ACC112 (cell line): Measurements from ENCODE around the gene MTMR3.

ENCODE experiments used
- H2AFZ ChIP-seq: fragments of 200-600 bp; sonication (generic); one replicate; pipeline ENCODE4 v1.6.0; 2017; ENCODE audit warnings: antibody characterized with exemption, low read length; ENCODE audit not compliant: unreplicated experiment
- H3K27ac ChIP-seq: fragments of 200-600 bp; sonication (generic); 2 replicates; pipeline ENCODE4 v1.5.1; 2014; ENCODE audit warnings: low read depth, mild to moderate bottlenecking, antibody characterized with exemption, low read length, moderate library complexity
- H3K27me3 ChIP-seq: fragments of 200-600 bp; sonication (generic); 2 replicates; pipeline ENCODE4 v1.6.1; 2014; ENCODE audit warnings: mild to moderate bottlenecking, antibody characterized with exemption, low read length, moderate library complexity, mixed read lengths; ENCODE audit not compliant: insufficient read depth
- H3K36me3 ChIP-seq: fragments of 200-600 bp; sonication (generic); 2 replicates; pipeline ENCODE4 v1.6.1; 2016; ENCODE audit warnings: mild to moderate bottlenecking, antibody characterized with exemption, low read length, moderate library complexity, mixed read lengths; ENCODE audit not compliant: insufficient read depth
- H3K4me1 ChIP-seq: fragments of 200-600 bp; sonication (generic); one replicate; pipeline ENCODE4 v1.6.1; 2016; ENCODE audit warnings: low read length, mixed read lengths; ENCODE audit not compliant: insufficient read depth, unreplicated experiment, control insufficient read depth
- H3K4me3 ChIP-seq: fragments of 200-600 bp; sonication (generic); 2 replicates; pipeline ENCODE4 v1.5.1; 2014; ENCODE audit warnings: mild to moderate bottlenecking, low read depth, low read length
- H3K79me2 ChIP-seq: fragments of 200-600 bp; sonication (generic); one replicate; pipeline ENCODE4 v1.6.0; 2016; ENCODE audit warnings: low read length; ENCODE audit not compliant: control insufficient read depth, unreplicated experiment, insufficient read depth

MTMR3 gene

DNA sequence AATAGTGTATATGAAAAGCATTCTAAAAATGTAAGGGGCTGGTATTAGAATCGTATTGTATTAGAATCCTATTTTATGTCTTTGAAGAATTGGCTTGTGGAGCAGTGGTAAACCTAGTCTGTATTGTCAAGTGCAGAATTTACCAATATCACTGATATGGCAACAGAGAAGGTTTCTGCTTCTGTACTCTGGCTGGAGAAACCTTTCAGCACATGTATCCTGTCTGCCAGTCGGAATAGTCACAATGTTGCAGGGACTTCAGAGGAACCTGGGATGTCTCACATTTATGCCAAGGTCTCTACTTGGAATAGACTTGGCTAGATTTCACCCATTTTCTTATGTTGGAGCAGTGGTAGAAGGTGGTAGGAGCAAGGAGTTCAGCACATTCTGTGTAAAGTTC, 4.4 kb downstream of the MTMR3 start:
- Histone ChIP-seq H2AFZ (no peak overlapping the region), H3K79me2 (peaks cover 52% of the 10 kb centered on the region), H3K27ac (no peak overlapping the region), H3K4me1 (peaks cover 2% of the 10 kb centered on the region), H3K27me3 (no peaks in the 10 kb centered on the region), H3K36me3 (no peaks in the 10 kb centered on the region), H3K4me3 (no peak overlapping the region)

DNA sequence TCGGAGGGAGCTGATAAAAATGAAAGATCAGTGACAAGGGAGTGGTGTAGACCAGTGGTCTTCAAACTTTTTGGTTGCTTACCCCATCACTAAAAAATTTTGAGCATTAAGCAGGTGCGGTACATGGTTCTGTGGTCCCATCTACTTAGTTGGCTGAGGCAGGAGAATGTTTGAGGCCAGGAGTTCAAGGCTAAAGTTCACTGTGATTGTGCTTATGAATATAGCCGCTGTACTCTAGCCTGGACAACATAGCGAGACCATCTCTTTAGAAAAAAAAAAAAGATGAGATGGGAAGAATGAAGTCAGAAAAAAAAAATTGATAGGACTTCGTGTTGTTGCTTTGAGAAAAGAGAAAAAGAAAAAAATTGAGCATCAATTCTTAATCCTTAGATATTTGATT, 7.8 kb downstream of the MTMR3 start:
- Histone ChIP-seq H3K79me2 (peaks cover 40% of the 10 kb centered on the region), H2AFZ (no peak overlapping the region), H3K4me1 (no peaks in the 10 kb centered on the region)

DNA sequence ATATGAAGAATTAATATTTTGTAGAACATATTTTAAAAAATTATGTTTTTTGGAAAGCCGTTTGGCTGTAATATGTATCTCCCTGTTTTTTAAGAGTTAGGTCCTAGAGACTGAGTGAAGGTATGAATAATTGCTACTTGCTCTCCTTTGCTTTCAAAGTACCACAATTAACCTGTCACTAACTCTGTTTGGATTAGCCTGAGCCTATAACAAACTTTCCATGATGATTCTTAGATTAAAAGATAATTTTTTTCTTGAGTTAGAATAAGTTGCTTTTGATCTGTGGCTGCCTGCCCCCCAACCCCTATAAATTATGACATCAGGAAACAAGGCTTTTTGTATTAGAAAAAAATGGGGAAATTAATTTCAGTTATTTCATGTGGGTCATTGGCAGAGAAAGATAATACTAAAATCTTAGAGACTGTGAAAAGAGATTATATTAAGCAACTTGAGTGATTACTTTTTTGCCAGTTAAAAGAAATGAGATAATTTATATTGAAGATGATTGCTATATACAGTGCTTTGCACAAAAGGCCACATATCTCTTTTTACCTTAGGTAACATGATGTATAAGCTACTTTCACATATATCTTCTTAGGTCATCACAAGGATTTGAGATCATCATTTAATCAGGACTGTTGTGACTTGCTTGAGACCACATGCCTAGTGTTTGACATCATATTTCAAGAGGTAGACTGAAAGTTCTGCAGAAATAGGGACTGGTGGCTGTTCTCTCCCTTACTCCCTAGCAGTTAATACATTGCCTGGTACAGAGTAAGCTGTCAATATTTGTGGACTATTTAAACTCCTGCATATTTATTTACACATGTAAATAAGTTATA, 9.6 kb downstream of the MTMR3 start:
- Histone ChIP-seq H3K27ac (no peak overlapping the region), H3K79me2 (peaks cover 24% of the 10 kb centered on the region), H3K4me3 (no peak overlapping the region)

More for the DNA sequence above, 7.8 kb downstream of the MTMR3 start:
- H3K27ac ChIP-seq: no peak overlapping the region
- H3K4me3 ChIP-seq: no peak overlapping the region
- H3K36me3 ChIP-seq: no peaks in the 10 kb centered on the region
- H3K27me3 ChIP-seq: no peaks in the 10 kb centered on the region

DNA sequence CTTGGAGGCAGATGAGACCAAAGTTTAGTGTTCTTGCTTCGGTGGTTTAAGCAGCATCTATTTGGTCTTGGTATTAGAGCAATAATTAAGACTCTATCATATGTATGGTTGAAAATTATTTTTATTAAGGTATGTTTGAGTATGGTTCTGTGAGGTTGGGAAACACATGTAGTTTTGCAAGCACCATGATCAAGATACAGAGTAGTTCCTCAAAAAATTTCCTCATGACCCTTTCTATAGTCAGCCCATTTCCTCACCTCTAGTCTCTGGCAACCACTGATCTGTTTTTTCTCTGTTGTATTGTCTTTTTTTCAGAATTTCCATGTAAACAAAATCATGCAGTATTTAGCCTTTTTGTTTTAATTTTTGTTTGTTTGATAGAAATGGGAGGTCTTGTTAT, 18.4 kb downstream of the MTMR3 start:
- Histone ChIP-seq H3K27me3 (no peaks in the 10 kb centered on the region), H3K79me2 (peaks cover 32% of the 10 kb centered on the region), H2AFZ (no peak overlapping the region), H3K27ac (no peak overlapping the region), H3K4me3 (no peak overlapping the region), H3K4me1 (no peaks in the 10 kb centered on the region), H3K36me3 (no peaks in the 10 kb centered on the region)

More for the DNA sequence above, 9.6 kb downstream of the MTMR3 start:
- Histone ChIP-seq H2AFZ (no peak overlapping the region), H3K27me3 (no peaks in the 10 kb centered on the region), H3K36me3 (no peaks in the 10 kb centered on the region), H3K4me1 (no peaks in the 10 kb centered on the region)

DNA sequence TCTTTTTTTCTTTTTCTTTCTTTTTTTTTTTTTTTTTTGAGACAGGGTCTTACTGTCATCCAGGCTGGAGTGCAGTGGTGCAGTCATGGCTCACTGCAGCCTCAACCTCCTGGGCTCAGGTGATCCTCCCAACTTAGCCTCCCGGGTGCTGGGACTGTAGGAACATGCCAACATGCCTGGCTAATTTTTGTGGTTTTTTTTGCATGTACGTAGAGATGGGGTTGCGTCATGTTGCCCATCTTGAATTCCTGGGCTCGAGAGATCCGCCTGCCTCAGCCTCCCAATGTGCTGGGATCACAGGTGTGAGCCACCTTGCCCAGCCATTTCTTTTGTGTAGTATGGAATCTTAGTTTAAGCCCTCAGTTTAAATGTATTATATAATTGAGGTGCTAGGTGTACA, 20.4 kb downstream of the MTMR3 start:
- Histone ChIP-seq H3K79me2 (peaks cover 35% of the 10 kb centered on the region), H3K4me1 (peaks cover 14% of the 10 kb centered on the region), H2AFZ (no peak overlapping the region), H3K36me3 (no peaks in the 10 kb centered on the region), H3K27ac (no peak overlapping the region), H3K27me3 (no peaks in the 10 kb centered on the region), H3K4me3 (no peak overlapping the region)

DNA sequence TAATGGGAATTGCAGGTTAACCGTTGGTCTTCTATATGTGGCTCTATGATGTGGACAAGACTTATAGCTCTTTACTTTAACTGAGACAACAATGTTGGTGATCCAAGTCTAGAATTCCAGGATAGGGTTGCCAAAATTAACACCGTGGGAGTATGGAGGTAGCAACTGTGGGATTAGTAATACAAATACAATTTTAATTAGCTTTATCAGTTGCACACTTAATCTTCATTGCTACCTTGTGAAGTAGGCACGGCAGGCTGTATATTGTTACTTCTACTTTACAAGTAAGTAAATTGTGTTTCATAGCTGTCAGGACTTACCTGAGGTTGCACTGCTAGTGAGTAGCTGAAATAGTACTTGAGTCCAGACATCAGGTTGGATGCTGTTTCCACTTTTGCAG, 21.0 kb downstream of the MTMR3 start:
- H3K79me2 ChIP-seq: peaks cover 35% of the 10 kb centered on the region
- H3K27me3 ChIP-seq: no peaks in the 10 kb centered on the region
- peaks cover 17% of the 10 kb centered on the region for H3K4me1 ChIP-seq
- H3K36me3 ChIP-seq: no peaks in the 10 kb centered on the region
- no peak overlapping the region for H3K4me3 ChIP-seq
- H3K27ac ChIP-seq: no peak overlapping the region
- H2AFZ ChIP-seq: no peak overlapping the region

DNA sequence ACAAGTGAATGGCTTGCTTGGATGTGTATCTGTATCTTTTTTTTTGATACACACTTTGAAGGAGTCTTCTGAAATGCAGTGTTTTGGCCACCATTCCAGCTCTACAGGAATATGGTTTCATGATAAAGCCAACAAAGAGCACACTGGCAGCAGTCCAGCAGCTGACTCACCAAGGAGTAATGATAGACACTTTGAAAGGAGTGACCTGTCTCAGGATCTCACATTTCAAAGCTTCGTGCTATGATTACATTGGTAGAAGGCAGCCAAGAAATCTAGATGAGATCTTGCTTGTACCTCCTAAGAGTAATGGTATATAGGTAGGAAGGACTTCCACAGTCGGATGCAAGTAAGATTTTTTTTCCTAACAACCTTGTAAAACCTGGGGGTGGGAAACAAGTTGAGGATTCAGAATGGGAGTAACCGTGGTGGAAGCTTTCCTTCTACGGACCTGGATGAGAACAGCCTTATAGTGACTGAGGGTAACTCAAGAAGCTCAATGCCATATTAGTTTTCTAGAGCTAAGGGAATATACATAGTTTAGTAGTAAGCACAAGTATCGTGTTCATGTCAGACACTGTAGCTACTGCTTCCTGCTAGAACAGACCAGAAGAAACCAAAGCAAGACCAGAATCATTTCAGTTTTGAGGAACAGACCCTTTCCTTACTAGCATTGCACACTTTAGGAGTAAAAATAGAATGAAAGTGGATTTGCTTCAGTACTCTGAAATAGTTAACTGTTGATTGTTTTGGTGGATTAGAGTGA, 25.0 kb downstream of the MTMR3 start:
- H3K4me1 ChIP-seq: peaks cover 24% of the 10 kb centered on the region
- peak overlapping the region; percentile 46; the same call in 1 of the 2 replicates for H3K4me3 ChIP-seq

DNA sequence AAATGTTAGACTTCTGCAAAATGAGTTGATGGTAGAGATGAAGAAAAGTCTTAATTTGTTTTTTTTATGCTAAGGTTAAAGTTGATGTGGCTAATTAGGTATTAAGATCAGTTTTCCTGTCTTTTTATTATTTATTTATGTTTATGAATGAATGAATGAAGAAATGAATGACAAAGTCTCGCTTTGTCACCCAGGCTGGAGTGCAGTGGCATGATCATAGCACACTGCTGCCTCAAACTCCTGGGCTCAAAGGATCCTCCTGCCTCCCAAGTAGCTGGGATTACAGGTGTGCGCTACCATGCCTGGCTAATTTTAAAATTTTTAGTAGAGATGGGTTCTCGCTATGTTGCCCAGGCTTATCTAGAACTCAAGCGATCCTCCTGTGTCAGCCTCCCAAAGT, 29.2 kb downstream of the MTMR3 start:
- Histone ChIP-seq H3K4me3 (no peak overlapping the region), H3K27me3 (no peaks in the 10 kb centered on the region), H2AFZ (no peak overlapping the region), H3K4me1 (peaks cover 48% of the 10 kb centered on the region), H3K27ac (no peak overlapping the region), H3K36me3 (no peaks in the 10 kb centered on the region), H3K79me2 (peaks cover 55% of the 10 kb centered on the region)

More for the DNA sequence above, 25.0 kb downstream of the MTMR3 start:
- H2AFZ ChIP-seq: no peak overlapping the region
- peaks cover 43% of the 10 kb centered on the region for H3K79me2 ChIP-seq
- no peaks in the 10 kb centered on the region for H3K27me3 ChIP-seq
- peak overlapping the region; percentile 44 for H3K27ac ChIP-seq
- H3K36me3 ChIP-seq: no peaks in the 10 kb centered on the region

DNA sequence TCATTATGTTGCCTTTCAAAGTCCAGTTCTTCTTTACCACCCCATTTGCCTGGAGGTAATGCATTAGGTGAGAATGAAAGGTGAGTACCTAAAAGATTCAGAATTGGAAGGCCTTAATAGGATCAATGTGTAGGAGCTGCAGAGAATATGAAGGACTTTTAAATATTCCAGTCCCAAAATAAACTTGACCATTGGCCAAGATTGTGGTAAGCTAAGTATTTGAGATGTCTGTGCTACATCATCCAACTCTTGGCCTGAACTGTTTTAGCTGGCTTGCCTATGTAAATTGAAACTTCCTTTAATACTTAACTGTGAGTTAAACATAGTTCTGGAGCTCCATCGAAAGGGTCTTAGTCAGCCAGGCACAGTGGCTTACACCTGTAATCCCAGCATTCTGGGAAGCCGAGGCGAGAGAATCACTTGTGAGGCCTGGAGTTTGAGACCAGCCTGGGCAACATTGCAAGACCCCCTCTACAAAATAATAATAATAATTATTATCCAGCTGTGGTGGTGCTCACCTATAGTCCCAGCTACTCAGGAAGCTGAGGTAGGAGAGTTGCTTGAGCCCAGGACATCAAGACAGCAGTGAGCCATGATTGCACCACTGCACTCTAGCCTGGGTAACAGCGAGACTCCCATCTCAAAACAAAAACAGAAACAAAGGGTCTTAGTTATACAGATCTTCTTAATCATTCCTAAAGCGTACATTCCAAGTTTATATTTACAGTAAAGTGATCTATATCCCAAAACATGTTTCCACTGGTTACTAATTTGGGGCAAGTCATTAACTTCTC, 29.8 kb downstream of the MTMR3 start:
- peaks cover 62% of the 10 kb centered on the region for H3K79me2 ChIP-seq
- peaks cover 50% of the 10 kb centered on the region for H3K4me1 ChIP-seq

DNA sequence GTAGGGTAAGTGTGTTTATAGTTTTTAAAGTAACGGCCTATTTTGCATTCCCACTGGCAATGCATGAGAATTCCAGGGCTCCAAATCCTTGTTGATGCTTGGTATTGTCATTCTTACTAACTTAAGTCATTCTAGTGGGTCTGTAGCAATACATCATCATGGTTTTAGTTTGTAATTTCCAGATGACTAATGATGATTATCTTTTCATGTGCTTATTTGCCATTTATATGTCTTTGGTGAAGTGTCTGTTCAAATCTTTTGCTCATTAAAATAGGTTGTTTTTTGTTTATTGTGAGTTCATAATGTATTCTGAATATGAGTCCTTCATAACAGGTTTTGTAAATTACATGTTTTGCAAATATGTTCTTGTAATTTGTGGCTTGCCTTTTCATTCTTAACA, 31.2 kb downstream of the MTMR3 start:
- no peaks in the 10 kb centered on the region for H3K27me3 ChIP-seq
- no peak overlapping the region for H3K4me3 ChIP-seq
- peak overlapping the region; percentile 73 for H3K27ac ChIP-seq
- no peaks in the 10 kb centered on the region for H3K36me3 ChIP-seq
- H2AFZ ChIP-seq: no peak overlapping the region
- H3K79me2 ChIP-seq: peaks cover 57% of the 10 kb centered on the region
- H3K4me1 ChIP-seq: peaks cover 44% of the 10 kb centered on the region

More for the DNA sequence above, 29.8 kb downstream of the MTMR3 start:
- no peak overlapping the region for H3K4me3 ChIP-seq
- H3K27me3 ChIP-seq: no peaks in the 10 kb centered on the region
- H3K27ac ChIP-seq: no peak overlapping the region; the same call in 1 of the 2 replicates
- no peak overlapping the region for H2AFZ ChIP-seq
- H3K36me3 ChIP-seq: no peaks in the 10 kb centered on the region
